Fibroblast of gingiva (primary cell): ENCODE results near the gene IQSEC2.
A peak's percentile ranks its signal among the peaks of the same experiment; 100 is the strongest.

Source experiments
- DNase-seq: peaks from one replicate; pipeline ENCODE4 v3.0.0-alpha.2; 2011; ENCODE audit warnings: low read depth

Gene IQSEC2

DNA sequence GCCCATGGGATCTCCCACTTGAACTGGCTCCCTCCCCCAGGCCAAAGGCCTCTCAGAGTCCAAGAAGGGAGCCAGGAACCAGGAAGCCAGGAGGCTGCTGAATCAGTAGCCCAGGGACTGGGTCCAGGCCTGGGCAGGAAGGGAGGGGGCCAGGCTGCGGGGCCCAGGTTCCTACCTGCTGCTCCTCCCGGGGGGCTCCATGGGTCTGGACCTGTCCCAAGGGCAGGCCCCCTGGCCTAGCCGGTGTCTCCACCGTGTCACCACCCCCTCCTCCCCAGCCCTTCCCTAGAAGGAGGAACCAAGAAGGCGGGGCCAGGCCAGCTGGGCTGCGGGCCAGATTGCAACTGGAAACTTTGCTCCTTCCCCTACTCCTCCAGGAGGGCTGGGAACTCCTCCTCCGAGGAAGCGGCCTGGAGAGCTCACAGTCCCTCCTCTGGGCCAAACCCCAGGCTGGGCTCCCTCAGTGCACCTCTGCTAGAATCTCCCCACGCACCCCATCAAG, at the start of gene IQSEC2:
IQSEC2 (minus strand) TSS at position 264 of the 502 bp plus-strand sequence.
- peak; percentile 74 for DNase-seq

GRCh38 chrX:53330331-53330730, 48.9 kb upstream of the IQSEC2 start:
- no peak for DNase-seq

GRCh38 chrX:53324803-53325202, 43.4 kb upstream of the IQSEC2 start:
- DNase-seq = no peak

GRCh38 chrX:53324085-53324484, 42.7 kb upstream of the IQSEC2 start:
- no peak for DNase-seq

DNA sequence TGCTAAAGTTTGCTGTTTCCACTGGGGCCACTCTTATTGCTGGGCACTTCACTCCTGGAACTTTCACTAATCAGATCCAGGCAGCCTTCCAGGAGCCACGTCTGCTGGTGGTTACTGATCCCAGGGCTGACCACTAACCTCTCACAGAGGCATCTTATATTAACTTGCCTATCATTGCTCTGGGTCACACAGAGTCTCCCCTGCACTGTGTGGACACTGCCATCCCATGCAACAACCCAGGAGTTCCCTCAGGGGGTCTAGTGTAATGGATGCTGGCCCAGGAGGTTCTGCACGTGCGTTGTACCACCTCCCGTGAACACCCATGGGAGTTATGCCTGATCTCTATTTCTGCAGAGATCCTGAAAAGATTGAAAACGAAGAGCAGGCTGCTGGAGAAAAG, 41.8 kb upstream of the IQSEC2 start:
- DNase-seq = no peak

DNA sequence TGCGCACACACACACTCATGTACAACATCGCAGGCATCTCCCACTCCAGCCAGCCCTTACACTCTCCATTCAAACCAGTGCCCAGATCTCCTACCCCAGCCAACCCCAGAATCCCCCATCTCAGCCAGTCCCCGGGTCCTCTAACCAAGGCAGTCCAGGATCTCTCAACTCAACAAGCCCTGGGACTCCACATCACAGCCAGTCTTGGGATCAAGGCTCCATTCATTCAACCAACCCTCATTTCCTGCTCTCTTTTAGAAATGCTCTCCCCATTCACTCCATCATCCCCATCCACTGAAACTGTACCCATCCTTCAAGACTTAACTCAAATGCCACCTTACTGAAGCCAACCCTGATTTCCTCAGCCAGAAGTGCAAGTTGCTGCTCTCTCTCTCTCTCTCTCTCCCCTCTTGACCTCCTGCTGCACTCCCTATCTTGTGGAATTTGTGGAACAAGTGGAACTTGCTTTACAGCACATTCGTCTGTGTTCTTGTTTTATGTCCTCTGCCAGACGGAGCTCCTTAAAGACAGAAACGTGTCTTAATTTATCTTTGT, 40.6 kb upstream of the IQSEC2 start:
- no peak for DNase-seq

GRCh38 chrX:53321230-53321942, 40.0 kb upstream of the IQSEC2 start:
- no peak for DNase-seq

- no peak for DNase-seq
Observed at GRCh38 chrX:53320543-53321229, 39.3 kb upstream of the IQSEC2 start.

GRCh38 chrX:53319614-53320542, 38.5 kb upstream of the IQSEC2 start:
- DNase-seq = no peak

DNA sequence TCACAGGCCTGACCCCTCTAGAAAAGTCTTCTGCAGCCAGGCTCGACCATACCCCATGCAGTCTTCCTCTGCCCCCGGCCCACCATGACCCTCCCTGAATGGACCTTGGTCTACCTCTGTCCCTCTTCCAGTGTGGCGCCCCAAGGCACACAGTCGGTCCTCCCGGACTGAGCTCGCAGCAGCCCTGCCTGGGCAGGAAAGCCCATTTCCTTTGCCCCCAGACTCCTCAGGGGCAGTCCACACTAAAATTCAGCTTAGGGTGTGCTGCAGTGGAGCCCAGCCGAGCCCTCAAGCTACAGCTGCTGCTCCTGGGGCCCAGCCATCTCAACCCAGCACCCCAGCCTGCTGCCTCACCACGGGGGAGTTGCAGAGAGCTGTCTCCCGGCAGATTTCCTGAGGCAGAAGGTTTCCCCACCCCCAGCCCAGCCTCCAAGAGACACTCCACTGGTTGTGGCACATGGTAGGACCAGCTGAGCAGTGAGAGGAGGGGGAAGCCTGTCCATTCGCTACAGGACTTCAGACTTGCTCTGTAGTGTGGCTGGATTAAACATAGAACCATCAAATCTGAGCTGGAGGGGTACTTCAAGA, 37.5 kb upstream of the IQSEC2 start:
- no peak for DNase-seq

GRCh38 chrX:53317365-53318069, 36.1 kb upstream of the IQSEC2 start:
- peak; percentile 9 for DNase-seq

DNA sequence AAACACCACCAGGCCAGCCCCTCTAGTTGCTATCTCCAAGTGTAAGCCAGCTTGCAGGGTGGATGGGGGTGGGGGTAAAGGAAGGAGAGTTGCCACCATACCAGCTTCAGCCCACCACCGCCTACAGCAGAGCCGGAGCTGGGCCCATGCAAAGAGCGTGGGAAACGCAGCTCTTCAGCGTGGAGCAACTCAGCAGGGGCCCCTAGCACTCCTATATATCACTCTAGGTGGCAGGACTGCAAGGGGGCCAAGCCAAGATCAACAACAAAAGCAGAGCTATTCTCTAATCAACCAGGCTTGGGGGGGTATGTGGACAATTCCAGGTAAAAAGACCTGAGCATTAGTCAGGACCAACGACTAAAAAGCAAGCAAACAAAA, 35.5 kb upstream of the IQSEC2 start:
- DNase-seq = no peak

DNA sequence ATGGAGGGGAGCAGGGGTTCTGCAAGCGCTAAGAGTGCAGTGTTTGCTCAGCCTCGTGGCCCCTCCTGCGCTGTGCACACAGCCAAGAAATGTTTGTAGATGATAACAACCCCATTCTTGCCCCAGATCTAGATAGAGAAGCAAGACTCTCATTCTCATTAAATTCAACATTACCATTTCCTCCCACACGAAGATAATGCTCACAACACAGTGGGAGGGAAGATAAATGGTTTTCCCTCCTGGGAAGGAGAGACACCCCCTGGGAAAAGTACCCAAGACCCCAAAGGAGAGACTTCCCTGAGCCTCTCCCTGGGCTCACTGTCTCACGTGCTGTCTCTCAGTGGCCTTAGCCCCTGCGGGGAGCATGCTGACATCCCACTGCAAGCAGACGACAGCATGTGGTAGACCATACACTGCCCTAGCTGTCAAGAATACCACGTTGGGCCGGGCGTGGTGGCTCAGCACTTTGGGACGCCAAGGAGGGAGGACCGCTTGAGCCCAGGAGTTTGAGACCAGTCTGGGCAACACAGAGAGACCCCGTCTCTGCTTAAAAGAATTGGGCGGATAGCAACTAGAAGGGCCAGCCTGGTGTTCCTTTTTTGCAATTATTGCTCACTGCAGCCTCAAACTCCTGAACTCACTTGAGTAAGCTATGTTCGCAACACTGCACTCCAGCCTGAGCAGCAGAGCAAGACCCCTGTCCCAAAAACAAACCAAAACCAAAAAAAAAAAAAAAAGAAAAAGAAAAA, 34.9 kb upstream of the IQSEC2 start:
- no peak for DNase-seq

- DNase-seq = no peak
Observed at GRCh38 chrX:53313728-53314105, 32.3 kb upstream of the IQSEC2 start.

- DNase-seq = peak; percentile 12
Observed at GRCh38 chrX:53312946-53313727, 31.8 kb upstream of the IQSEC2 start.

DNA sequence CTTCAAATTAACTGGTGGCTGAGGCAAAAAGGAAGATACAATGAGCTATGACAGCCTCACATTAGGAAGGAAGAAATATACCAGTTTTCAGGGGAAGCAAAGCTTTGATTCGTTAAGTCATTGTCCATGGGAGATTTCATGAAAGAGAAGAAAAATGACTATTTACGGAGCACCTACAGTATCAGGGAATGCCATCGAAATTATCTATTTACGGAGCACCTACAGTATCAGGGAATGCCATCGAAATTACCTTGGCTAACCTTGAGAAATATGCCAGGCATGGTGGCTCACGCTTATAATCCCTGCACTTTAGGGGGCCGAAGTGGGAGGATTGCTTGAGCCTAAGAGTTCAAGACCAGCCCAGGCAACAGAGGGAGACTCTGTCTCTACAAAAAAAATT, 28.5 kb upstream of the IQSEC2 start:
- DNase-seq = no peak

GRCh38 chrX:53308836-53309235, 27.5 kb upstream of the IQSEC2 start:
- no peak for DNase-seq

GRCh38 chrX:53305996-53306937, 24.9 kb upstream of the IQSEC2 start:
- no peak for DNase-seq
